HepG2 (cell line): ENCODE data around the gene EFCAB13.

Source experiments
- CTCF ChIP-seq: sonication (generic); formaldehyde crosslinking; IDR thresholded peaks from 2 replicates; pipeline ENCODE4 v1.5.0; 2020; ENCODE audit warnings: mild to moderate bottlenecking, missing genetic modification reagents, moderate library complexity
- HINFP ChIP-seq: sonication (generic); formaldehyde crosslinking; IDR thresholded peaks from 2 replicates; pipeline ENCODE4 v1.4.0; 2020; ENCODE audit warnings: low read depth, mild to moderate bottlenecking, missing genetic modification reagents
- ZFYVE20 ChIP-seq: sonication (generic); formaldehyde crosslinking; IDR thresholded peaks from 2 replicates; pipeline ENCODE4 v1.8.0; 2023; ENCODE audit warnings: low read depth, mild to moderate bottlenecking, moderate library complexity, missing genetic modification reagents, borderline replicate concordance

DNA sequence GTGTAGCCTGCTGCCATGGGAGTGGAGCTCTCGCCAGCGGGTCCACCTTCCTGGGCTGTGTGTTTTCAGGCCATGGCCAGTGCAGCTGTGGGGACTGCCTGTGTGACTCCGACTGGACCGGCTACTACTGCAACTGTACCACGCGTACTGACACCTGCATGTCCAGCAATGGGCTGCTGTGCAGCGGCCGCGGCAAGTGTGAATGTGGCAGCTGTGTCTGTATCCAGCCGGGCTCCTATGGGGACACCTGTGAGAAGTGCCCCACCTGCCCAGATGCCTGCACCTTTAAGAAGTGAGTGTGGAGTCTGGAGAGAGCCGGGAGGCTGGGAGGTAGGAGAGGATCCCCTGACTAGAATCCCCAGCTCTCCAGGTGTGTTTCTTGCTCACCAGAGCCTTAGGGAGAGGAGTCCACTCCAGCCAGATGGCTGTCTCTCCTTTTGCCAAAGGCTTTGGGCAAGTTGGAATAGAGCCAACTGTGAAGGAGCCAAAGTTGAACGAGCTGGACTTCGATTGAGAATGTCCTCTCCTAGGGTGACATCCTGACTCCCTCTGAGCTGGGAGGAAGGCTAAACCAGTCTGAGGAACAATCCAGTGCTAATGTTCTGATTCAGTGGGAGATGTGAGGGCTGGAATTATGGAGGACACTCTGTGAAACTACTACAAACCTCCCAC, 24.4 kb upstream of the EFCAB13 start:
- TF ChIP-seq ZFYVE20 (CRISPR knock-in tag) (no peak), HINFP (CRISPR knock-in tag) (no peak), CTCF (CRISPR knock-in tag) (no peak)
